GM18519 (cell line): Measurements from ENCODE around the gene NCLN.
"Not testable (repeated sequence)": the region's sequence is repeated elsewhere in the genome, so short reads cannot be mapped to it uniquely, and the experiment has no call there.

Source experiments
- ATAC-seq: cut with Tn5 transposase; IDR thresholded peaks from one replicate; pipeline ENCODE4 v1.9.1; 2021; ENCODE audit warnings: mild to moderate bottlenecking, moderate library complexity; ENCODE audit not compliant: unreplicated experiment, low FRiP score

Gene NCLN

GRCh38 chr19:3221576-3221975, 35.8 kb downstream of the NCLN start:
- not testable (repeated sequence) for ATAC-seq

GRCh38 chr19:3222709-3223108, 37.0 kb downstream of the NCLN start:
- ATAC-seq, result no peak

GRCh38 chr19:3224346-3225168, 38.8 kb downstream of the NCLN start, which contains the start of gene CELF5:
CELF5 (plus strand) TSS chr19:3224661; CDS start chr19:3224740, 79 bp downstream.
- no peak for ATAC-seq

GRCh38 chr19:3225169-3225485, 39.4 kb downstream of the NCLN start:
- ATAC-seq, result no peak

GRCh38 chr19:3225677-3226093, 40.0 kb downstream of the NCLN start:
- no peak for ATAC-seq

GRCh38 chr19:3227054-3227626, 41.4 kb downstream of the NCLN start:
- no peak for ATAC-seq

- no peak for ATAC-seq
These were observed 43.6 kb downstream of the NCLN start for GRCh38 chr19:3229346-3229743.

- no peak for ATAC-seq
These were observed 44.3 kb downstream of the NCLN start for GRCh38 chr19:3229888-3230496.

GRCh38 chr19:3231288-3231687, 45.6 kb downstream of the NCLN start:
- no peak for ATAC-seq

- no peak for ATAC-seq
These were observed 47.4 kb downstream of the NCLN start for GRCh38 chr19:3233116-3233515.

- ATAC-seq, result no peak
These were observed 48.1 kb downstream of the NCLN start for GRCh38 chr19:3233831-3234230.

- ATAC-seq, result no peak
These were observed 49.1 kb downstream of the NCLN start for GRCh38 chr19:3234800-3235199.

GRCh38 chr19:3235604-3236003, 49.9 kb downstream of the NCLN start:
- ATAC-seq, result not testable (repeated sequence)

- ATAC-seq, result no peak
These were observed 50.5 kb downstream of the NCLN start for GRCh38 chr19:3236272-3236671.

- ATAC-seq, result no peak
These were observed 52.4 kb downstream of the NCLN start for GRCh38 chr19:3238066-3238561.

GRCh38 chr19:3239367-3239766, 53.6 kb downstream of the NCLN start:
- no peak for ATAC-seq

- ATAC-seq, result no peak
These were observed 58.3 kb downstream of the NCLN start for GRCh38 chr19:3243819-3244700.

- no peak for ATAC-seq
These were observed 59.3 kb downstream of the NCLN start for GRCh38 chr19:3245050-3245449.

- ATAC-seq, result no peak
These were observed 63.1 kb downstream of the NCLN start for GRCh38 chr19:3248728-3249326.

GRCh38 chr19:3249408-3249807, 63.7 kb downstream of the NCLN start:
- ATAC-seq, result no peak
